Transverse colon (tissue), 4 donors: ENCODE results near the gene LETM1. TPM values are rescaled to one million over a fixed set of nuclear protein-coding genes. Genes with fewer than 3 reads are reported as not detected.

Experiments
- DNase-seq: peaks from one replicate; pipeline ENCODE4 v3.0.0-alpha.2; 2019
- H3K27ac ChIP-seq, 4 donors: fragments of 200-600 bp; sonication (generic); 2 replicates each; pipeline ENCODE4 v1.5.1; 2016 to 2018; ENCODE audit warnings: inconsistent platforms in 4 of 4
- H3K27me3 ChIP-seq: fragments of 200-600 bp; sonication (generic); 2 replicates; pipeline ENCODE4 v1.5.1; 2017; ENCODE audit warnings: inconsistent platforms
- H3K36me3 ChIP-seq, 4 donors: fragments of 200-600 bp; sonication (generic); 2 replicates each; pipeline ENCODE4 v1.5.1; 2017 to 2019; ENCODE audit warnings: inconsistent platforms in 4 of 4
- H3K4me1 ChIP-seq, 4 donors: fragments of 200-600 bp; sonication (generic); 2 replicates each; pipeline ENCODE4 v1.5.1; 2017 to 2020; ENCODE audit warnings: inconsistent platforms in 4 of 4
- H3K4me3 ChIP-seq, 4 donors: fragments of 200-600 bp; sonication (generic); 1 replicate in 1 of 4; 2 replicates in 3 of 4; pipeline versions ENCODE4 v1.5.1 to v1.6.1; 2017 to 2019; ENCODE audit warnings: inconsistent platforms in 4 of 4
- H3K9me3 ChIP-seq, 2 donors: fragments of 200-600 bp; sonication (generic); 2 replicates each; pipeline ENCODE4 v1.5.1; 2017 to 2019; ENCODE audit warnings: inconsistent platforms in 2 of 2
- EP300 ChIP-seq: sonication (generic); formaldehyde crosslinking; IDR thresholded peaks from one replicate; pipeline ENCODE4 v1.6.1; 2017; ENCODE audit warnings: antibody characterized with exemption, low read depth
- POLR2A ChIP-seq: fragments of 450-650 bp; IDR thresholded peaks from one replicate; pipeline ENCODE4 v1.6.1; 2016; ENCODE audit warnings: antibody characterized with exemption, mild to moderate bottlenecking, moderate library complexity
- POLR2AphosphoS5 ChIP-seq, 3 donors: sonication (generic); formaldehyde crosslinking; IDR thresholded peaks; one replicate each; pipeline ENCODE4 v1.6.1; 2016; ENCODE audit warnings: antibody characterized with exemption in 3 of 3
- whole genome bisulfite sequencing, 2 donors: methylation state at CpG; one replicate each; pipeline ENCODE4 v1.1.5; 2018; ENCODE audit warnings: low coverage in 1 of 2; 5-methylcytosine and 5-hydroxymethylcytosine counted together
- in situ Hi-C, 4 donors: fragments of 200-750 bp; cut with MboI; loops; one replicate each; pipeline versions ENCODE4 v1.15.0 to v1.15.1; 2017; ENCODE audit warnings: low sequenced_read_pairs in 3 of 4, low pct_ligation_motif_present in 1 of 4, low pct_unique_long_range_greater_than_20kb in 1 of 4
- intact Hi-C: fragments of 100-400 bp; cut with DNase I; formaldehyde crosslinking; loops from one replicate; pipeline ENCODE4 v1.15.1; 2023; ENCODE audit warnings: low total_unique reads
- total RNA-seq, 4 donors: library from RNA; depleted of rRNA; stranded (reverse); fragments of >200 nt; gene quantifications; one replicate each; pipeline ENCODE4 v1.1.0, GENCODE V29; 2016
- TF ChIP-seq, protein P1 (sequence below), 5 experiments: fragments of 200-600 bp in 3 of 5; fragments of 450-650 bp in 2 of 5; sonication (generic) in 3 of 5; IDR thresholded peaks; 1 replicate in 2 of 5; 2 replicates in 3 of 5; pipeline ENCODE4 v1.5.1; 2016 to 2017; ENCODE audit warnings: antibody characterized with exemption in 5 of 5, inconsistent platforms in 3 of 5, mild to moderate bottlenecking in 2 of 5, moderate library complexity in 1 of 5

LETM1 gene
- total RNA-seq, 4 donors from 2014 or later: 173 to 469 (median 243) TPM

GRCh38 chr4:1898681-1899080 is 42.7 kb upstream of the LETM1 start:
- intact Hi-C loops (loop anchor here (5.0 kb wide), 1 partner anchor 151 kb away; no protein-coding TSS in a partner anchor), in situ Hi-C loops (no loop called here)
- H3K27me3 ChIP-seq: no peaks in the 10 kb centered on the region
- H3K9me3 ChIP-seq: no peaks in the 10 kb centered on the region
- no peak for DNase-seq
- H3K36me3 ChIP-seq: peaks cover 0 to 13% (median 4%) of the 10 kb centered on the region in 4 donors
- TF ChIP-seq POLR2AphosphoS5 (IDR thresholded peaks at IDR 0.05): no peak
- TF ChIP-seq POLR2A: no peak
- TF ChIP-seq, protein P1, sequence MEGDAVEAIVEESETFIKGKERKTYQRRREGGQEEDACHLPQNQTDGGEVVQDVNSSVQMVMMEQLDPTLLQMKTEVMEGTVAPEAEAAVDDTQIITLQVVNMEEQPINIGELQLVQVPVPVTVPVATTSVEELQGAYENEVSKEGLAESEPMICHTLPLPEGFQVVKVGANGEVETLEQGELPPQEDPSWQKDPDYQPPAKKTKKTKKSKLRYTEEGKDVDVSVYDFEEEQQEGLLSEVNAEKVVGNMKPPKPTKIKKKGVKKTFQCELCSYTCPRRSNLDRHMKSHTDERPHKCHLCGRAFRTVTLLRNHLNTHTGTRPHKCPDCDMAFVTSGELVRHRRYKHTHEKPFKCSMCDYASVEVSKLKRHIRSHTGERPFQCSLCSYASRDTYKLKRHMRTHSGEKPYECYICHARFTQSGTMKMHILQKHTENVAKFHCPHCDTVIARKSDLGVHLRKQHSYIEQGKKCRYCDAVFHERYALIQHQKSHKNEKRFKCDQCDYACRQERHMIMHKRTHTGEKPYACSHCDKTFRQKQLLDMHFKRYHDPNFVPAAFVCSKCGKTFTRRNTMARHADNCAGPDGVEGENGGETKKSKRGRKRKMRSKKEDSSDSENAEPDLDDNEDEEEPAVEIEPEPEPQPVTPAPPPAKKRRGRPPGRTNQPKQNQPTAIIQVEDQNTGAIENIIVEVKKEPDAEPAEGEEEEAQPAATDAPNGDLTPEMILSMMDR (IDR thresholded peaks at IDR 0.05): no peak
- no peak for TF ChIP-seq EP300
- H3K4me1 ChIP-seq: peaks cover 0 to 14% (median under 1%) of the 10 kb centered on the region in 4 donors
- peak overlapping the region in 1 of 4 donors; percentile 22 for H3K27ac ChIP-seq
- 50 to 76% methylated on average over 1 of the region's 1 CpG for WGBS, 2 donors
- no peak overlapping the region for H3K4me3 ChIP-seq

GRCh38 chr4:1898007-1898406 is 42.1 kb upstream of the LETM1 start:
- 94 to 100% methylated on average over 1 to 6 of the region's 6 CpGs for WGBS, 2 donors
- DNase-seq: no peak
- TF ChIP-seq POLR2AphosphoS5 (IDR thresholded peaks at IDR 0.05) (no peak), POLR2A (no peak), EP300 (no peak)
- TF ChIP-seq, protein P1 (IDR thresholded peaks at IDR 0.05): no peak
- H3K27me3 ChIP-seq: no peaks in the 10 kb centered on the region
- in situ Hi-C loops (no loop called here), intact Hi-C loops (loop anchor here (5.0 kb wide), 1 partner anchor 151 kb away; no protein-coding TSS in a partner anchor)
- H3K27ac ChIP-seq: no peak overlapping the region
- H3K4me3 ChIP-seq: no peak overlapping the region
- H3K9me3 ChIP-seq: no peaks in the 10 kb centered on the region
- H3K4me1 ChIP-seq: peaks cover 0 to 10% (median 0%) of the 10 kb centered on the region in 4 donors
- peaks cover 0 to 13% (median 4%) of the 10 kb centered on the region in 4 donors for H3K36me3 ChIP-seq

DNA sequence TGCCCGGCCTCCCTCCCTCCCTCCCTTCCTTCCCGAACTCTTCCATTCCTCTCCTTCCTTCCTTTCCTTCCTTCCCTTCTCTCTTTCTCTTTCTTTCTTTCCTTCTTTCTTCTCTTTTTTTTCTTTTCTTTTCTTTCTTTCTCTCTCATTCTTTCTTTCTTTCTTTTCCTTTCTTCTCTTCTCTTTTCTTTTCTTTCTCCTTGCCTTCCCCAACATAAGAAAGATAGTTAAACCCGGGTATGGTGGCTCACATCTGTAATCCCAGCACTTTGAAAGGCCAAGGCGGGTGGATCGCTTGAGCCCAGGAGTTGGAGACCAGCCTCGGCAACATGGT is 40.7 kb upstream of the LETM1 start:
- Histone ChIP-seq H3K27me3 (no peaks in the 10 kb centered on the region), H3K9me3 (no peaks in the 10 kb centered on the region), H3K4me3 (no peak overlapping the region), H3K27ac (no peak overlapping the region), H3K4me1 (peaks cover 0 to 4% (median 0%) of the 10 kb centered on the region in 4 donors), H3K36me3 (peaks cover 0 to 11% (median 4%) of the 10 kb centered on the region in 4 donors)
- TF ChIP-seq POLR2A: no peak
- TF ChIP-seq POLR2AphosphoS5 (IDR thresholded peaks at IDR 0.05): no peak
- no peak for TF ChIP-seq EP300
- TF ChIP-seq, protein P1 (IDR thresholded peaks at IDR 0.05): no peak
- 94 to 96% methylated on average over 6 of the region's 6 CpGs for WGBS, 2 donors
- intact Hi-C loops: loop anchor here (5.0 kb wide), 1 partner anchor 149 kb away; no protein-coding TSS in a partner anchor
- no peak for DNase-seq
- in situ Hi-C loops: no loop called here

- no peak overlapping the region for H3K4me3 ChIP-seq
- H3K36me3 ChIP-seq: peaks cover 0 to 6% (median 3%) of the 10 kb centered on the region in 4 donors
- in situ Hi-C loops (no loop called here), intact Hi-C loops (loop anchor here (5.0 kb wide), 1 partner anchor 149 kb away; no protein-coding TSS in a partner anchor)
- no peaks in the 10 kb centered on the region for H3K27me3 ChIP-seq
- H3K4me1 ChIP-seq: peaks cover 0 to 8% (median 0%) of the 10 kb centered on the region in 4 donors
- DNase-seq: no peak
- WGBS, 2 donors: 98 to 100% methylated on average over 1 to 8 of the region's 8 CpGs
- H3K9me3 ChIP-seq: no peaks in the 10 kb centered on the region
- no peak for TF ChIP-seq POLR2AphosphoS5 (IDR thresholded peaks at IDR 0.05)
- H3K27ac ChIP-seq: no peak overlapping the region
These were observed 40.2 kb upstream of the LETM1 start for GRCh38 chr4:1895971-1896657.
